IMR-90 (cell line): ENCODE measurements around the gene RAD21L1. TPM values are rescaled to one million over a fixed set of nuclear protein-coding genes. Genes with fewer than 3 reads are reported as not detected.

Experiments used
- ATAC-seq: fragments of 200-7000 bp; cut with Tn5 transposase; 2 replicates; pipeline ENCODE4 v1.9.1; 2020; ENCODE audit warnings: low read depth, mild to moderate bottlenecking, moderate library complexity
- BruUV-seq: library from RNA; stranded (reverse); fragments of 400-500 nt; replicated peaks from 2 replicates; lab custom pipeline; 2021; lab: Mats Ljungman, UMichigan
- CTCF ChIA-PET: fragments of 300-600 bp; formaldehyde crosslinking; extraction: SDS; loops from one replicate; lab custom pipeline; 2021; ENCODE audit warnings: antibody characterized with exemption; lab: Yijun Ruan, JAX
- POLR2A ChIA-PET: fragments of 300-600 bp; sonication (Branson Sonifier 250); formaldehyde crosslinking; loops from one replicate; lab custom pipeline; 2022; ENCODE audit warnings: antibody characterized with exemption; ENCODE audit not compliant: unreplicated experiment; lab: Charles Lee
- DNase-seq: peaks from one replicate; pipeline ENCODE4 v3.0.0; 2013
- H2AFZ ChIP-seq: replicated peaks from 2 replicates; pipeline ENCODE3; 2013; ENCODE audit warnings: low read length, mild to moderate bottlenecking; ENCODE audit not compliant: poor library complexity
- H2AK5ac ChIP-seq: 2 replicates; pipeline ENCODE4 v1.6.1; 2013; ENCODE audit warnings: low read depth, low read length, inconsistent platforms
- H2AK9ac ChIP-seq: replicated peaks from 2 replicates; pipeline ENCODE3; 2013; ENCODE audit warnings: mild to moderate bottlenecking, low read depth, low read length, moderate library complexity; ENCODE audit not compliant: poor library complexity
- H2BK120ac ChIP-seq: 2 replicates; pipeline ENCODE4 v1.6.1; 2013; ENCODE audit warnings: low read depth, low read length, inconsistent platforms
- H2BK15ac ChIP-seq: 3 replicates; pipeline ENCODE4 v1.6.1; 2013; ENCODE audit warnings: low read depth, low read length, inconsistent platforms
- H2BK20ac ChIP-seq: 2 replicates; pipeline ENCODE4 v1.6.1; 2013; ENCODE audit warnings: low read depth, mild to moderate bottlenecking, inconsistent platforms, low read length, moderate library complexity
- H2BK5ac ChIP-seq: 2 replicates; pipeline ENCODE4 v1.6.1; 2013; ENCODE audit warnings: mild to moderate bottlenecking, low read depth, low read length, inconsistent platforms; ENCODE audit not compliant: poor library complexity, severe bottlenecking
- H3K14ac ChIP-seq: replicated peaks from 2 replicates; pipeline ENCODE4 v1.6.1; 2013; ENCODE audit warnings: low read depth, low read length, inconsistent platforms
- H3K18ac ChIP-seq: 2 replicates; pipeline ENCODE4 v1.6.1; 2013; ENCODE audit warnings: low read depth, low read length, control low read depth
- H3K23ac ChIP-seq: 2 replicates; pipeline ENCODE4 v1.6.1; 2013; ENCODE audit warnings: low read depth, low read length, inconsistent platforms
- H3K27ac ChIP-seq: 2 replicates; pipeline ENCODE4 v1.5.1; 2013; ENCODE audit warnings: mild to moderate bottlenecking, control low read depth, low read length; ENCODE audit not compliant: insufficient read depth
- H3K27me3 ChIP-seq: 2 replicates; pipeline ENCODE4 v1.6.1; 2013; ENCODE audit warnings: low read length; ENCODE audit not compliant: control insufficient read depth, insufficient read depth
- H3K36me3 ChIP-seq: 2 replicates; pipeline ENCODE4 v1.6.1; 2013; ENCODE audit warnings: low read length, mixed read lengths; ENCODE audit not compliant: control insufficient read depth, insufficient read depth
- H3K4ac ChIP-seq: 2 replicates; pipeline ENCODE4 v1.6.1; 2013; ENCODE audit warnings: low read depth, low read length, inconsistent platforms
- H3K4me1 ChIP-seq: 2 replicates; pipeline ENCODE4 v1.6.1; 2013; ENCODE audit warnings: low read length, mixed read lengths; ENCODE audit not compliant: control insufficient read depth, insufficient read depth
- H3K4me2 ChIP-seq: 2 replicates; pipeline ENCODE4 v1.6.1; 2013; ENCODE audit warnings: low read depth, mild to moderate bottlenecking, control low read depth, low read length, moderate library complexity
- H3K4me3 ChIP-seq: 2 replicates; pipeline ENCODE4 v1.5.1; 2013; ENCODE audit warnings: low read depth, mild to moderate bottlenecking, control low read depth, low read length, moderate library complexity; ENCODE audit not compliant: insufficient read depth
- H3K56ac ChIP-seq: 2 replicates; pipeline ENCODE4 v1.6.1; 2013; ENCODE audit warnings: low read length, inconsistent platforms; ENCODE audit not compliant: insufficient read depth; ENCODE audit errors: extremely low read depth
- H3K79me1 ChIP-seq, 2 experiments: 2 replicates each; pipeline ENCODE4 v1.6.1; 2013; ENCODE audit warnings: low read length in 2 of 2, inconsistent platforms in 1 of 2, low read depth in 1 of 2
- H3K9ac ChIP-seq: 2 replicates; pipeline ENCODE4 v1.6.1; 2013; ENCODE audit warnings: low read depth, low read length, control low read depth
- H3K9me1 ChIP-seq: 2 replicates; pipeline ENCODE4 v1.6.1; 2013; ENCODE audit warnings: low read length, inconsistent platforms; ENCODE audit not compliant: insufficient read depth
- H3K9me3 ChIP-seq: 2 replicates; pipeline ENCODE4 v1.6.1; 2013; ENCODE audit warnings: low read length; ENCODE audit not compliant: control insufficient read depth, insufficient read depth
- H4K20me1 ChIP-seq: 2 replicates; pipeline ENCODE4 v1.6.1; 2013; ENCODE audit warnings: low read length, inconsistent platforms; ENCODE audit not compliant: insufficient read depth
- H4K5ac ChIP-seq: 2 replicates; pipeline ENCODE4 v1.6.1; 2013; ENCODE audit warnings: mild to moderate bottlenecking, low read depth, low read length, control low read depth
- H4K8ac ChIP-seq, 2 experiments: 2 replicates each; pipeline ENCODE4 v1.6.1; 2013; ENCODE audit warnings: low read depth in 2 of 2, low read length in 2 of 2, control low read depth in 1 of 2, inconsistent platforms in 1 of 2
- H4K91ac ChIP-seq: 2 replicates; pipeline ENCODE4 v1.6.1; 2013; ENCODE audit warnings: low read depth, low read length, inconsistent platforms; ENCODE audit not compliant: insufficient read depth
- BHLHE40 ChIP-seq: fragments of 150-350 bp; IDR thresholded peaks from 2 replicates; pipeline ENCODE4 v1.6.1; 2016; ENCODE audit warnings: mild to moderate bottlenecking, low read depth, low read length
- CEBPB ChIP-seq: IDR thresholded peaks from 2 replicates; pipeline ENCODE4 v1.6.1; 2012; ENCODE audit warnings: low read depth, low read length, improper control_type of control experiment
- CHD1 ChIP-seq: IDR thresholded peaks from 2 replicates; pipeline ENCODE4 v1.6.1; 2012; ENCODE audit warnings: low read depth, low read length, improper control_type of control experiment
- FOS ChIP-seq: fragments of 150-350 bp; IDR thresholded peaks from 2 replicates; pipeline ENCODE4 v1.6.1; 2016; ENCODE audit warnings: low read depth, low read length
- MAFK ChIP-seq: IDR thresholded peaks from 2 replicates; pipeline ENCODE4 v1.6.1; 2012; ENCODE audit warnings: low read depth, low read length, improper control_type of control experiment
- MAZ ChIP-seq: IDR thresholded peaks from 2 replicates; pipeline ENCODE4 v1.6.1; 2012; ENCODE audit warnings: low read depth, mild to moderate bottlenecking, low read length, improper control_type of control experiment, moderate library complexity, borderline replicate concordance
- MXI1 ChIP-seq: IDR thresholded peaks from 2 replicates; pipeline ENCODE4 v1.6.1; 2012; ENCODE audit warnings: low read depth, mild to moderate bottlenecking, low read length, moderate library complexity, borderline replicate concordance
- NFE2L2 ChIP-seq: fragments of 150-350 bp; IDR thresholded peaks from 2 replicates; pipeline ENCODE4 v1.6.1; 2016; ENCODE audit warnings: low read depth, mild to moderate bottlenecking, low read length
- POLR2A ChIP-seq: IDR thresholded peaks from 2 replicates; pipeline ENCODE4 v1.6.1; 2012; ENCODE audit warnings: mild to moderate bottlenecking, low read depth, low read length
- RFX5 ChIP-seq: IDR thresholded peaks from 2 replicates; pipeline ENCODE4 v1.8.0; 2012; ENCODE audit warnings: low read depth, mild to moderate bottlenecking, low read length, moderate library complexity
- SMC3 ChIP-seq: fragments of 150-350 bp; IDR thresholded peaks from 2 replicates; pipeline ENCODE4 v1.6.1; 2016; ENCODE audit warnings: low read depth, mild to moderate bottlenecking, antibody characterized with exemption, low read length, moderate library complexity
- WGBS, 2 experiments: methylation state at CpG; one replicate each; pipeline versions ENCODE4 v1.1.5 to v1.1.7; 2013; ENCODE audit warnings: missing lambda C conversion rate in 2 of 2; ENCODE audit not compliant: insufficient read length in 1 of 2; ENCODE audit errors: extremely low coverage in 2 of 2; 5-methylcytosine and 5-hydroxymethylcytosine counted together
- dilution Hi-C: fragments of 300-500 bp; cut with HindIII; formaldehyde crosslinking; loops from one replicate; pipeline ENCODE4 v1.14.3; 2018; ENCODE audit warnings: low sequenced_read_pairs; ENCODE audit not compliant: unreplicated experiment
- in situ Hi-C: fragments of 300-500 bp; cut with MboI; formaldehyde crosslinking; loops from 3 replicates; pipeline ENCODE4 v1.14.3; 2019; ENCODE audit warnings: low sequenced_read_pairs, inconsistent platforms, mixed read lengths
- intact Hi-C: fragments of 100-400 bp; cut with micrococcal nuclease; formaldehyde crosslinking; loops from 2 replicates; pipeline ENCODE4 v1.10.0; 2022
- polyA plus RNA-seq, 3 experiments: library from polyadenylated mRNA; depleted of rRNA; stranded (reverse); fragments of >200 nt; gene quantifications; 2 replicates each; pipeline ENCODE4 v1.2.3, GENCODE V29; 2012; ENCODE audit warnings: low replicate concordance in 1 of 3
- total RNA-seq: library from RNA; depleted of rRNA; stranded (reverse); fragments of >200 nt; gene quantifications from 2 replicates; pipeline ENCODE4 v1.2.3, GENCODE V29; 2012
- TF ChIP-seq, protein P1 (sequence below): conservative IDR thresholded peaks from 2 replicates; pipeline ENCODE4 v1.5.1; 2012; ENCODE audit warnings: mild to moderate bottlenecking, low read depth, low read length, improper control_type of control experiment
- TF ChIP-seq, protein P2 (sequence below): fragments of 150-350 bp; IDR thresholded peaks from 2 replicates; pipeline ENCODE4 v1.6.1; 2016; ENCODE audit warnings: low read depth, mild to moderate bottlenecking, low read length, moderate library complexity, borderline replicate concordance

RAD21L1 gene
- total and polyA plus RNA-seq, 2 of the 4 experiments (the other 2 are of a cell fraction): not detected

DNA sequence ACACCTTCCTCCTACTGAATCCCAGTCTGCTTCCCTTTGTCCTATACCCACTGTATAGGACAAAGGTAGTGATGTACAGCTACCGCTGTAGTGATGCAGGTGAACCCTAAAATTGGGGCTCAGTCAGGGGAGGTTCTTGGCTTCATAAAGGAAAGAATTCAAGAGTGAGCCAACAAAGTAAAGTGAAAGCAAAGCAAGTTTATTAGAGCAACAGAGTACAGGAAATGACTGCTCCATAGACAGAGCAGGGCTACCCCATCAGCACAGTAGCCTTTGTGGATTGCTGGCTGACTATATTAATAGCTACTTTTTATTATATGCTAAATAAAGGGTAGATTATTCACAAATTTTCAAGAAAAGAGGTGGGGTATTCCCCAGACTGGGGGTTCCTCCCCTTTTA, 25.9 kb upstream of the RAD21L1 start:
- in situ Hi-C loops: no loop called here
- peaks cover 4% of the 10 kb centered on the region; the same call in 1 of the 2 replicates for H3K9me3 ChIP-seq
- H4K8ac ChIP-seq: no peak overlapping the region
- no peak overlapping the region for H3K23ac ChIP-seq
- CTCF ChIA-PET: no interaction called here
- H3K27ac ChIP-seq: no peak overlapping the region
- H3K18ac ChIP-seq: no peak overlapping the region
- no peak overlapping the region for H2BK20ac ChIP-seq
- no peaks in the 10 kb centered on the region for H3K79me1 ChIP-seq
- no peaks in the 10 kb centered on the region for H4K20me1 ChIP-seq
- WGBS, 2 experiments: no CpG with 5 or more reads among the region's 1 CpG
- H2BK15ac ChIP-seq: no peak overlapping the region
- H3K4me1 ChIP-seq: no peaks in the 10 kb centered on the region
- intact Hi-C loops: no loop called here
- no peak overlapping the region for H4K91ac ChIP-seq
- TF ChIP-seq RFX5: no peak
- TF ChIP-seq CEBPB: no peak
- no peak for TF ChIP-seq SMC3
- TF ChIP-seq, protein P1, sequence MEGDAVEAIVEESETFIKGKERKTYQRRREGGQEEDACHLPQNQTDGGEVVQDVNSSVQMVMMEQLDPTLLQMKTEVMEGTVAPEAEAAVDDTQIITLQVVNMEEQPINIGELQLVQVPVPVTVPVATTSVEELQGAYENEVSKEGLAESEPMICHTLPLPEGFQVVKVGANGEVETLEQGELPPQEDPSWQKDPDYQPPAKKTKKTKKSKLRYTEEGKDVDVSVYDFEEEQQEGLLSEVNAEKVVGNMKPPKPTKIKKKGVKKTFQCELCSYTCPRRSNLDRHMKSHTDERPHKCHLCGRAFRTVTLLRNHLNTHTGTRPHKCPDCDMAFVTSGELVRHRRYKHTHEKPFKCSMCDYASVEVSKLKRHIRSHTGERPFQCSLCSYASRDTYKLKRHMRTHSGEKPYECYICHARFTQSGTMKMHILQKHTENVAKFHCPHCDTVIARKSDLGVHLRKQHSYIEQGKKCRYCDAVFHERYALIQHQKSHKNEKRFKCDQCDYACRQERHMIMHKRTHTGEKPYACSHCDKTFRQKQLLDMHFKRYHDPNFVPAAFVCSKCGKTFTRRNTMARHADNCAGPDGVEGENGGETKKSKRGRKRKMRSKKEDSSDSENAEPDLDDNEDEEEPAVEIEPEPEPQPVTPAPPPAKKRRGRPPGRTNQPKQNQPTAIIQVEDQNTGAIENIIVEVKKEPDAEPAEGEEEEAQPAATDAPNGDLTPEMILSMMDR: no peak
- TF ChIP-seq MXI1: no peak
- TF ChIP-seq, protein P2, sequence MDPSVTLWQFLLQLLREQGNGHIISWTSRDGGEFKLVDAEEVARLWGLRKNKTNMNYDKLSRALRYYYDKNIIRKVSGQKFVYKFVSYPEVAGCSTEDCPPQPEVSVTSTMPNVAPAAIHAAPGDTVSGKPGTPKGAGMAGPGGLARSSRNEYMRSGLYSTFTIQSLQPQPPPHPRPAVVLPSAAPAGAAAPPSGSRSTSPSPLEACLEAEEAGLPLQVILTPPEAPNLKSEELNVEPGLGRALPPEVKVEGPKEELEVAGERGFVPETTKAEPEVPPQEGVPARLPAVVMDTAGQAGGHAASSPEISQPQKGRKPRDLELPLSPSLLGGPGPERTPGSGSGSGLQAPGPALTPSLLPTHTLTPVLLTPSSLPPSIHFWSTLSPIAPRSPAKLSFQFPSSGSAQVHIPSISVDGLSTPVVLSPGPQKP: no peak
- TF ChIP-seq CHD1: no peak
- TF ChIP-seq POLR2A: no peak
- no peak for TF ChIP-seq MAZ
- TF ChIP-seq FOS: no peak
- TF ChIP-seq BHLHE40: no peak
- TF ChIP-seq MAFK: no peak
- TF ChIP-seq NFE2L2: no peak
- no TSS peak for BruUV-seq
- no peak overlapping the region for H3K9ac ChIP-seq
- peaks cover 63% of the 10 kb centered on the region for H3K27me3 ChIP-seq
- H2AFZ ChIP-seq: no peak overlapping the region
- dilution Hi-C loops: no loop called here
- 0 out of 2 replicates have a peak, but pooled peaks cover 3% of the 10 kb centered on the region for H3K9me1 ChIP-seq
- no peak overlapping the region for H3K4ac ChIP-seq
- H3K4me2 ChIP-seq: peak overlapping the region; percentile 67; the same call in 1 of the 2 replicates
- H2BK5ac ChIP-seq: no peak overlapping the region
- no peak overlapping the region for H2AK9ac ChIP-seq
- H3K4me3 ChIP-seq: no peak overlapping the region
- no peak overlapping the region for H3K14ac ChIP-seq
- H2AK5ac ChIP-seq: no peak overlapping the region
- H4K5ac ChIP-seq: no peak overlapping the region
- DNase-seq (no peak), ATAC-seq (no peak)
- POLR2A ChIA-PET: no interaction called here
- H3K36me3 ChIP-seq: no peaks in the 10 kb centered on the region
- H3K56ac ChIP-seq: no peak overlapping the region
- H2BK120ac ChIP-seq: no peak overlapping the region
